GM12878 (cell line): Measurements from ENCODE around the gene ROBO1. TPM values are rescaled to one million over a fixed set of nuclear protein-coding genes. Genes with fewer than 3 reads are reported as not detected.

Experiments used
- ATAC-seq: fragments of 200-7000 bp; cut with Tn5 transposase; 3 replicates; pipeline ENCODE4 v1.9.1; 2020; ENCODE audit warnings: mild to moderate bottlenecking, moderate library complexity
- BruUV-seq: library from RNA; stranded (reverse); fragments of 400-500 nt; replicated peaks from 2 replicates; lab custom pipeline; 2021; lab: Mats Ljungman, UMichigan
- CTCF ChIA-PET: fragments of 300-600 bp; sonication (Branson Sonifier 250); formaldehyde crosslinking; extraction: SDS; loops from one replicate; lab custom pipeline; 2021; ENCODE audit warnings: inconsistent platforms; lab: Yijun Ruan, JAX
- POLR2A ChIA-PET: fragments of 350-600 bp; formaldehyde crosslinking; extraction: SDS; loops from one replicate; lab custom pipeline; 2021; ENCODE audit warnings: inconsistent platforms; lab: Charles Lee
- RAD21 ChIA-PET: fragments of 300-600 bp; sonication (Branson Sonifier 250); formaldehyde crosslinking; loops from one replicate; lab custom pipeline; 2023; ENCODE audit warnings: antibody characterized with exemption; ENCODE audit not compliant: unreplicated experiment; lab: Charles Lee
- SMC1A ChIA-PET: fragments of 300-600 bp; sonication (Branson Sonifier 250); formaldehyde crosslinking; loops from one replicate; lab custom pipeline; 2023; ENCODE audit not compliant: unreplicated experiment, uncharacterized antibody; lab: Charles Lee
- DNase-seq: peaks from one replicate; pipeline ENCODE4 v3.0.0-alpha.2; 2011; ENCODE audit warnings: low read depth, low spot score
- FAIRE-seq: peaks from 3 replicates; lab custom pipeline; 2011; peaks lifted over from hg19 to GRCh38; lab: Jason Lieb, UNC
- H2AFZ ChIP-seq: 2 replicates; pipeline ENCODE4 v1.6.0; 2011; ENCODE audit warnings: low read depth, low read length, control low read depth; ENCODE audit not compliant: control insufficient read depth
- H3K27ac ChIP-seq: 2 replicates; pipeline ENCODE4 v1.5.1; 2011; ENCODE audit warnings: control low read depth; ENCODE audit not compliant: control insufficient read depth, insufficient read depth
- H3K27me3 ChIP-seq, 2 experiments: replicated peaks in 1 of 2; 2 replicates each; pipeline versions ENCODE4 v1.6.0 to v1.6.1; 2011; ENCODE audit warnings: low read length in 1 of 2; ENCODE audit not compliant: control insufficient read depth in 2 of 2, insufficient read depth in 2 of 2
- H3K36me3 ChIP-seq, 2 experiments: 2 replicates each; pipeline ENCODE4 v1.5.1; 2011; ENCODE audit warnings: low read length in 1 of 2; ENCODE audit not compliant: control insufficient read depth in 2 of 2, insufficient read depth in 2 of 2
- H3K4me1 ChIP-seq: 2 replicates; pipeline ENCODE4 v1.6.1; 2011; ENCODE audit warnings: mild to moderate bottlenecking, low read length, moderate library complexity, mixed read lengths; ENCODE audit not compliant: control insufficient read depth, insufficient read depth
- H3K4me2 ChIP-seq: 2 replicates; pipeline ENCODE4 v1.6.0; 2011; ENCODE audit warnings: control low read depth; ENCODE audit not compliant: control insufficient read depth, insufficient read depth
- H3K4me3 ChIP-seq: fragments of 200-600 bp; sonication (generic); 2 replicates; pipeline ENCODE4 v1.5.1; 2016
- H3K79me2 ChIP-seq: 2 replicates; pipeline ENCODE4 v1.6.0; 2011; ENCODE audit warnings: low read length; ENCODE audit not compliant: control insufficient read depth, insufficient read depth
- H3K9ac ChIP-seq: 2 replicates; pipeline ENCODE4 v1.8.0; 2011; ENCODE audit warnings: low read length, control low read depth, mixed read lengths; ENCODE audit not compliant: control insufficient read depth, insufficient read depth
- H3K9me3 ChIP-seq: replicated peaks from 3 replicates; pipeline ENCODE4 v1.5.1; 2011; ENCODE audit warnings: mild to moderate bottlenecking, low read length; ENCODE audit not compliant: control insufficient read depth, insufficient read depth
- H4K20me1 ChIP-seq: 2 replicates; pipeline ENCODE4 v1.6.0; 2011; ENCODE audit not compliant: control insufficient read depth, insufficient read depth
- ATF7 ChIP-seq: fragments of 450-650 bp; IDR thresholded peaks from 2 replicates; pipeline ENCODE4 v1.6.1; 2016; ENCODE audit warnings: low read depth, mild to moderate bottlenecking
- ESRRA ChIP-seq: IDR thresholded peaks from 2 replicates; pipeline ENCODE4 v1.6.1; 2012; ENCODE audit warnings: mild to moderate bottlenecking, low read length, improper control_type of control experiment
- RELA ChIP-seq: fragments of 450-650 bp; IDR thresholded peaks from 2 replicates; pipeline ENCODE4 v1.8.0; 2014; ENCODE audit warnings: borderline replicate concordance; ENCODE audit not compliant: partially characterized antibody
- SREBF1 ChIP-seq: IDR thresholded peaks from 2 replicates; pipeline ENCODE4 v1.6.1; 2012; ENCODE audit warnings: mild to moderate bottlenecking, low read length
- SUPT20H ChIP-seq: IDR thresholded peaks from 2 replicates; pipeline ENCODE4 v1.6.1; 2011; ENCODE audit warnings: low read depth, mild to moderate bottlenecking, low read length, moderate library complexity, borderline replicate concordance; ENCODE audit not compliant: control insufficient read depth
- SUZ12 ChIP-seq: fragments of 200-600 bp; sonication (generic); IDR thresholded peaks from one replicate; pipeline ENCODE4 v1.6.1; 2018; ENCODE audit warnings: antibody characterized with exemption, mild to moderate bottlenecking; ENCODE audit not compliant: unreplicated experiment
- WRNIP1 ChIP-seq: IDR thresholded peaks from 2 replicates; pipeline ENCODE4 v1.6.1; 2011; ENCODE audit warnings: low read depth, low read length, improper control_type of control experiment, borderline replicate concordance
- YBX1 ChIP-seq: fragments of 450-650 bp; IDR thresholded peaks from 2 replicates; pipeline ENCODE4 v1.6.1; 2016; ENCODE audit warnings: antibody characterized with exemption
- ZBTB33 ChIP-seq: fragments of 450-650 bp; IDR thresholded peaks from 2 replicates; pipeline ENCODE4 v1.6.1; 2017; ENCODE audit warnings: mild to moderate bottlenecking
- WGBS: methylation state at CpG from one replicate; pipeline ENCODE4 v1.1.6; 2016; ENCODE audit warnings: low lambda C conversion rate; ENCODE audit not compliant: insufficient replicate concordance, insufficient coverage; ENCODE audit errors: missing lambda C conversion rate; 5-methylcytosine and 5-hydroxymethylcytosine counted together
- in situ Hi-C: fragments of 300-500 bp; cut with MboI; formaldehyde crosslinking; loops from 9 replicates; pipeline ENCODE4 v1.14.3; 2018; ENCODE audit warnings: mixed read lengths
- intact Hi-C: fragments of 100-400 bp; cut with micrococcal nuclease; formaldehyde crosslinking; loops from one replicate; pipeline ENCODE4 v1.14.2; 2022; ENCODE audit not compliant: unreplicated experiment
- polyA plus RNA-seq, 11 experiments: library from polyadenylated mRNA; depleted of rRNA in 4 of 11; unstranded in 6 of 11; stranded (reverse) in 5 of 11; fragments of >200 nt; fragmentation: Nextera tagmentation in 4 of 11; fragmentation: Illumina TruSeq in 1 of 11; extraction: Ambion mirVana in 4 of 11; extraction: Trizol in 1 of 11; gene quantifications; 1 replicate in 1 of 11; 2 replicates in 10 of 11; pipeline versions ENCODE4 v1.2.1 to v1.2.3, GENCODE V29; 2011 to 2016; ENCODE audit warnings: inconsistent platforms in 2 of 11, missing spikeins in 2 of 11, low read depth in 1 of 11
- total RNA-seq, 4 experiments: library from RNA; depleted of rRNA in 3 of 4; stranded (reverse); fragments of >200 nt in 3 of 4; fragmentation: Illumina TruSeq in 1 of 4; extraction: Trizol in 1 of 4; gene quantifications; 2 replicates each; pipeline versions ENCODE4 v1.2.1 to v1.2.3, GENCODE V29; 2013 to 2021
- TF ChIP-seq, protein P1 (sequence below): fragments of 450-650 bp; IDR thresholded peaks from 2 replicates; pipeline ENCODE4 v1.6.1; 2017; ENCODE audit warnings: mild to moderate bottlenecking, low read depth, inconsistent platforms; ENCODE audit not compliant: poor library complexity, severe bottlenecking

Gene ROBO1
- total and polyA plus RNA-seq, 10 of the 15 experiments (the other 5 are each of a cell fraction or from before 2014, with no cell fraction given), result 0.29 to 46.5 (median 1.2) TPM

GRCh38 chr3:78706906-78707523 lies 1060.8 kb downstream of the ROBO1 start:
- RAD21 ChIA-PET, result interaction anchor here (0.7 to 1.4 kb wide), 5 partner anchors 18 to 312 kb away, joined by 3 to 5 read pairs (median 4); no protein-coding TSS in a partner anchor
- BruUV-seq, result no TSS peak

More at GRCh38 chr3:78706906-78707523, 1060.8 kb downstream of the ROBO1 start:
- no peak overlapping the region for H3K4me3 ChIP-seq
- FAIRE-seq (no peak), ATAC-seq (no peak; the same call in 2 of the 3 replicates), DNase-seq (no peak)
- H3K27me3 ChIP-seq, result no peaks in the 10 kb centered on the region
- no peaks in the 10 kb centered on the region for H3K36me3 ChIP-seq
- H2AFZ ChIP-seq, result no peak overlapping the region
- intact Hi-C loops (no loop called here), in situ Hi-C loops (no loop called here)
- ChIA-PET CTCF (interaction anchor here (1.4 to 1.9 kb wide), 2 partner anchors 13 to 26 kb away, joined by 4 read pairs; no protein-coding TSS in a partner anchor), POLR2A (interaction anchor here (1.1 kb wide), 1 partner anchor 10 kb away, joined by 3 read pairs; no protein-coding TSS in a partner anchor), SMC1A (interaction anchor here (0.8 to 2.3 kb wide), 9 partner anchors 11 to 45 kb away, joined by 3 to 11 read pairs (median 4); no protein-coding TSS in a partner anchor)
- H4K20me1 ChIP-seq, result no peaks in the 10 kb centered on the region
- H3K4me2 ChIP-seq, result no peak overlapping the region
- no peak for TF ChIP-seq SREBF1
- no peak for TF ChIP-seq ATF7
- no peak for TF ChIP-seq SUZ12
- TF ChIP-seq WRNIP1, result no peak
- no peak for TF ChIP-seq ESRRA
- TF ChIP-seq ZBTB33, result no peak
- no peak for TF ChIP-seq YBX1
- TF ChIP-seq SUPT20H, result no peak
- no peak for TF ChIP-seq RELA
- TF ChIP-seq, protein P1, sequence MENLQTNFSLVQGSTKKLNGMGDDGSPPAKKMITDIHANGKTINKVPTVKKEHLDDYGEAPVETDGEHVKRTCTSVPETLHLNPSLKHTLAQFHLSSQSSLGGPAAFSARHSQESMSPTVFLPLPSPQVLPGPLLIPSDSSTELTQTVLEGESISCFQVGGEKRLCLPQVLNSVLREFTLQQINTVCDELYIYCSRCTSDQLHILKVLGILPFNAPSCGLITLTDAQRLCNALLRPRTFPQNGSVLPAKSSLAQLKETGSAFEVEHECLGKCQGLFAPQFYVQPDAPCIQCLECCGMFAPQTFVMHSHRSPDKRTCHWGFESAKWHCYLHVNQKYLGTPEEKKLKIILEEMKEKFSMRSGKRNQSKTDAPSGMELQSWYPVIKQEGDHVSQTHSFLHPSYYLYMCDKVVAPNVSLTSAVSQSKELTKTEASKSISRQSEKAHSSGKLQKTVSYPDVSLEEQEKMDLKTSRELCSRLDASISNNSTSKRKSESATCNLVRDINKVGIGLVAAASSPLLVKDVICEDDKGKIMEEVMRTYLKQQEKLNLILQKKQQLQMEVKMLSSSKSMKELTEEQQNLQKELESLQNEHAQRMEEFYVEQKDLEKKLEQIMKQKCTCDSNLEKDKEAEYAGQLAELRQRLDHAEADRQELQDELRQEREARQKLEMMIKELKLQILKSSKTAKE, result no peak
- H3K79me2 ChIP-seq, result no peaks in the 10 kb centered on the region
- no peak overlapping the region for H3K27ac ChIP-seq
- H3K4me1 ChIP-seq, result no peaks in the 10 kb centered on the region
- H3K9me3 ChIP-seq, result no peaks in the 10 kb centered on the region
- H3K9ac ChIP-seq, result no peak overlapping the region
- 49% methylated on average over 3 of the region's 3 CpGs for WGBS
